RWPE2 (cell line): ENCODE measurements around the gene PPFIA4.

Source experiments
- ATAC-seq: fragments of 200-7000 bp; cut with Tn5 transposase; 3 replicates; pipeline ENCODE4 v1.9.1; 2021; ENCODE audit warnings: low read depth
- DNase-seq: peaks from one replicate; pipeline ENCODE4 v3.0.0-alpha.2; 2020; ENCODE audit warnings: low spot score
- H3K27ac ChIP-seq: fragments of 450-650 bp; 2 replicates; pipeline ENCODE4 v1.5.1; 2017; ENCODE audit warnings: mild to moderate bottlenecking; ENCODE audit not compliant: poor library complexity, severe bottlenecking
- H3K27me3 ChIP-seq: fragments of 250-450 bp; sonication (Bioruptor Pico); 2 replicates; pipeline ENCODE4 v1.5.1; 2021; ENCODE audit warnings: mild to moderate bottlenecking, moderate library complexity; ENCODE audit not compliant: insufficient read depth, poor library complexity, severe bottlenecking
- H3K36me3 ChIP-seq: fragments of 250-450 bp; sonication (Bioruptor Pico); 2 replicates; pipeline ENCODE4 v1.5.1; 2020; ENCODE audit warnings: low read depth, mild to moderate bottlenecking, moderate library complexity
- H3K4me1 ChIP-seq: fragments of 250-450 bp; sonication (Bioruptor Pico); 2 replicates; pipeline ENCODE4 v1.5.1; 2021; ENCODE audit warnings: mild to moderate bottlenecking, moderate library complexity; ENCODE audit not compliant: insufficient read depth, poor library complexity, severe bottlenecking
- H3K4me3 ChIP-seq: fragments of 250-450 bp; sonication (Bioruptor Pico); 2 replicates; pipeline ENCODE4 v1.5.1; 2021; ENCODE audit warnings: mild to moderate bottlenecking, moderate library complexity; ENCODE audit not compliant: severe bottlenecking
- H3K9me3 ChIP-seq: fragments of 250-450 bp; sonication (Bioruptor Pico); 2 replicates; pipeline ENCODE4 v1.5.1; 2021; ENCODE audit warnings: mild to moderate bottlenecking, moderate library complexity; ENCODE audit not compliant: severe bottlenecking
- CTCF ChIP-seq: fragments of 450-650 bp; IDR thresholded peaks from one replicate; pipeline ENCODE4 v1.5.1; 2017; ENCODE audit warnings: mild to moderate bottlenecking, moderate library complexity; ENCODE audit not compliant: poor library complexity, severe bottlenecking

PPFIA4 gene

GRCh38 chr1:203103216-203103615, 76.9 kb downstream of the PPFIA4 start:
- Histone ChIP-seq H3K9me3 (no peaks in the 10 kb centered on the region), H3K36me3 (no peaks in the 10 kb centered on the region), H3K27me3 (peaks cover 16% of the 10 kb centered on the region), H3K27ac (no peak overlapping the region), H3K4me3 (no peak overlapping the region), H3K4me1 (no peaks in the 10 kb centered on the region)
- no peak for ATAC-seq
- DNase-seq, result no peak
- TF ChIP-seq CTCF, result no peak

- H3K4me1 ChIP-seq, result no peaks in the 10 kb centered on the region
- H3K4me3 ChIP-seq, result no peak overlapping the region
- TF ChIP-seq CTCF, result no peak
- H3K36me3 ChIP-seq, result no peaks in the 10 kb centered on the region
- ATAC-seq, result no peak
- H3K9me3 ChIP-seq, result no peaks in the 10 kb centered on the region
- H3K27me3 ChIP-seq, result peaks cover 23% of the 10 kb centered on the region
- H3K27ac ChIP-seq, result no peak overlapping the region
- DNase-seq, result no peak
Measured at GRCh38 chr1:203103829-203104495, 77.7 kb downstream of the PPFIA4 start.

GRCh38 chr1:203104789-203105390, 78.6 kb downstream of the PPFIA4 start:
- H3K4me3 ChIP-seq, result no peak overlapping the region
- no peaks in the 10 kb centered on the region for H3K4me1 ChIP-seq
- no peaks in the 10 kb centered on the region for H3K9me3 ChIP-seq
- no peak for TF ChIP-seq CTCF
- no peaks in the 10 kb centered on the region for H3K36me3 ChIP-seq
- ATAC-seq (no peak), DNase-seq (no peak)
- H3K27me3 ChIP-seq, result peaks cover 28% of the 10 kb centered on the region
- no peak overlapping the region for H3K27ac ChIP-seq

- Histone ChIP-seq H3K27me3 (peaks cover 40% of the 10 kb centered on the region), H3K4me3 (no peak overlapping the region), H3K4me1 (no peaks in the 10 kb centered on the region), H3K36me3 (no peaks in the 10 kb centered on the region), H3K27ac (no peak overlapping the region), H3K9me3 (no peaks in the 10 kb centered on the region)
- no peak for ATAC-seq
- no peak for TF ChIP-seq CTCF
- DNase-seq, result no peak
Measured at GRCh38 chr1:203112475-203112874, 86.2 kb downstream of the PPFIA4 start.

- DNase-seq (no peak), ATAC-seq (no peak)
- H3K4me3 ChIP-seq, result no peak overlapping the region
- H3K27ac ChIP-seq, result no peak overlapping the region
- peaks cover 35% of the 10 kb centered on the region for H3K27me3 ChIP-seq
- no peaks in the 10 kb centered on the region for H3K36me3 ChIP-seq
- H3K4me1 ChIP-seq, result no peaks in the 10 kb centered on the region
- no peaks in the 10 kb centered on the region for H3K9me3 ChIP-seq
- TF ChIP-seq CTCF, result no peak
Measured at GRCh38 chr1:203113308-203113707, 87.0 kb downstream of the PPFIA4 start.
